ENCODE results near the gene LARGE1.

The LARGE1 gene

GRCh38 chr22:33362702-33363101 is 557.6 kb downstream of the LARGE1 start:
- DNase-seq (ENCODE audit: low spot score) = no peak

DNA sequence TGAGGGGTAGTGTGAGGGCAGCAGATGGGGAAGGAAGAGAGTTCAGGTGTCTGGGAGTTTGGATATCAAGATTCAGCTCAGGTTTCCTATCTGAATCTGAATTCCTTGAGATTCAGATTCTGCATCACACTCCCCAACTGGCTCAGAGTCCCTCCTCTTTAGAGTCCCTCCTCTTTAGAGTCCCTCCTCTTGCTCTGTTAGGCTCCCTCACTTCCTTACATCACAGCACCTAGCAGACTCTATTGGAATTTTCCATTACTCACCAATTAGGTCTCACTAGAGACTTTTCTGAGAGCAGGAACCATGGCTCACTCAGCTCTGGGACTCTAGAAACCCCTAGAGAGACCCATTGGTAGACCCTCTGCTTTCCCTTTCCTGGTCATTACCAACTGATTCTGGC is 558.7 kb downstream of the LARGE1 start:
- no peak for DNase-seq (ENCODE audit: low spot score)

GRCh38 chr22:33357981-33358399 is 562.3 kb downstream of the LARGE1 start:
- DNase-seq (ENCODE audit: low spot score) = no peak

GRCh38 chr22:33354928-33355327 is 565.3 kb downstream of the LARGE1 start:
- DNase-seq (ENCODE audit: low spot score) = no peak

DNA sequence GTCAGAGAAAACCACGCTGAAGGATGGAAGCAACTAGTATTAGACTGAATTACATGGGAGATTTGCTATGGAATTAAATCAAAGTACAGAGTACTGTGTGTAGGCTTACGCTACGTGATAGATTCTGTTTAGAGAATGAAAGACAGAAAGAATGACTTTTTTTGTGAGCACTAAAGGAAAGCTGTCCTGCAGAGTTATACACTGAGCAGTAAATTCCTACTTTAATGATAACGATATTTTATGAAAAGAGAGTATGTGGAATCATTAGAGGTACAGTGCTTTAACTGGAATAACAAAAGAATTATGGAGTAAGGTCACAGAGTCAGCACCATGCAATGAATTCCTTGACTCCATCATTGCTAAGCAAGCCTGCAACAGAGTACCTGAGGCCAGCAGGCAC is 566.8 kb downstream of the LARGE1 start:
- no peak for DNase-seq (ENCODE audit: low spot score)

DNA sequence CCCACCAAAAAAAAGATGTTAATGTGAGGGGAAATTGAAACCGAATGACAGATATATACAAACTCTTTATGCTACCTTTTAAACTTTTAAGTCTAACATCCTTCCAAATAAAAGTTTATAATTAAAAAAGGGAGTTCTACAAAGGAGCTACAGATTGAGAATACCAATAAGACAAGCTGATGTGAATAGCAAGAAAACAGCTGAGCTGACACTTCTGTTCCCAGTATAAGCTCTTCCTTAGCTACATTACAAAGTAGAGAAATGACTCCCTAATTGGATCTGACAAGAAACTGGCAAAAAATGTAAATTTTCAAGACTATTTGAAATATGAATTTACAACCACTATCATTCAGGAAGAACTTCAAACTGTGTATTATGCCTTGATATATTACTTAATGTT is 567.5 kb downstream of the LARGE1 start:
- no peak for DNase-seq (ENCODE audit: low spot score)

DNA sequence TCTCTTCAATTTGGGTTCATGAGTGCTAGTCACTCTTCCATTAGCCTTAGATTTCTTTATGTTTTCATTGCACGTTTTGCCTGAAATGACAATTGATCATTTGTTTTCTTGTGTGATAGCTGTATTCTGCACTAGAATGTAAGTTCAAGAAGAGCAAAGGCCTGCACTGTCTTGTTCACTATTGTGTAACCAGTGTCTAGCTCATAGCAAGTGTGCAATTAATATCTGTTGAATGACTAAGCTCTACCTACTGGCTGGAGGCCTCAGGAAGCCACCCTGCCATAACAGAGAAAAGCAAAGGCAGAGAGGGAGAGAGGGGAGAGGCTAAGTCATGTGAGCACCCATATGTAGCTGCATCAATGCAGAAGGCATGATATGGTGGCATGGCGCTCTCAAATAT is 569.3 kb downstream of the LARGE1 start:
- no peak for DNase-seq (ENCODE audit: low spot score)

DNA sequence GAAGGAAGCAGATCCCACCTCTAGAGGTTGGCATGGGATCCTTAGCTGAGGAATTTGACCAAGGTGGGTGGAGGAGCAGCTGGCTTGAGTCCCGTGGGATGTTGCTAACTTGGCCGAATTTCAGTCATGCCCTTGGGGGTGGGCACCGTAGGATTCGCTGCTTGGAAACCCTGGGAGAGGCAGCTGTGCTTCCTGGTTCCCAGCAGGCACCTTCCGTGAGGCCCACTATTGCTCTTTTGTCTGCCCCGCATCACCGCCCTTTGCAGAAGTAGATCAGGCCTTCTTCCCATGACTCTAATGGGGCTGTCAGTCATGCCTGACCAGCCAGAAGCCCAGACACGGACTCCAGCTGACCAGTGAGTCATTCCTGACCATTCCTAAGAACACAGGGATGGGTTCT is 569.8 kb downstream of the LARGE1 start:
- no peak for DNase-seq (ENCODE audit: low spot score)

DNA sequence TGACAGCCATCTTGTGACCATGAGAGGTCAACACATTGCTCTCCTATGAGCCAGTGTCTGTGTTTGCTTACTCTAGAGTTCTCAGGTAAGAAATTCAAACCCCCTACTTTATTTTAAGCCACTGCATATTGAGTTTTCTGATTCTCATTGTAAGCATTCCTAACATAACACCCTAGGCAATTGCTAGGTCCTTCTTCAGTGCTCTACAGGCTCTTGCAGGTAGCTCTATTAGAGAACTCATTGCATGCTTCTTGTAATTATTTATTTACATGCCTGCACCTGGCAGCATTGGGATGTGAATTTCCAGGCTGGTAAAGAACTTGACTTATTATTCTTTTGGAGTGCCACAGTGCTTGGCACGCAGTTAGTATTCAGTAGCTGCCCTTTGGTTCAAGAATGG is 573.3 kb downstream of the LARGE1 start:
- DNase-seq (ENCODE audit: low spot score) = no peak

DNA sequence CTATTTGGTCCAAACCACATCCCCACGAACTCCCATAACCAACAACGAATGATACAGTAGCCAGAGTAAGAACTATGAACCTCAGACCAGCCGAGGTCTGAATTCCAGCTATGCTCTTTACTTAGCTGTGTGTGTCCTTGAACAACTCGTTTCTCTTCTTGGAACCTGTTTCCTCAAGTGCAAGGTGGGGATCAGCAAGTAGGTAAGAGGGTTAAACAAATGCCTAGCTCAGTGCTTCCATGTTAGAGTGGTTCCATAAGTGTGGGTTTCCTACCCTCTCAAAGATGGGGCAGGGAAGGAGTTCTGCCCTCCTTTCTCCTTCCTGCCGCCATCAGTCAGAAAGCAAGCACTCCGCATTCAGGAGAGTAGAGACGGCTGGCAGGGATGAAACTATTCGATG is 578.7 kb downstream of the LARGE1 start:
- no peak for DNase-seq (ENCODE audit: low spot score)

DNA sequence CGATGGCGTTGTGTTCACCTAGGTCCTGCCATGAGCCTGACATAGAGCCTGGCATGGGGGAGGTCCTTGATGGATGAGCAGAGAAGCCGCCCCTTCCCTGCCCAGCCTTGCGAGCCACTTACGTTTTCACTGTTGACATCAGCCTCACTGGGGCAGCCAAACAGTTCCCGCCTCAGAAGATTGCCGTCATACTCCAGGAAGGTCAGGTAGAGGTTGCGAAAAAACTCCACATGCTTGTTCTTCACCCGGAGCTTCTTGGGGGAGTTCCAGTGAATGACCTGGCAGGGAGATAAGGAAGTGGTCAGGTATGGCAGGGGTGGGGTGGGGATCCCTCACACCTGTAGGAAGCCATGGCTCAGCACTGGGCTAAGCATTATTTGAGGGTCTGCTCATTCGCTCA is 582.8 kb downstream of the LARGE1 start:
- DNase-seq (ENCODE audit: low spot score) = no peak

- DNase-seq (ENCODE audit: low spot score) = no peak
These were observed 584.5 kb downstream of the LARGE1 start for GRCh38 chr22:33335611-33336279.

DNA sequence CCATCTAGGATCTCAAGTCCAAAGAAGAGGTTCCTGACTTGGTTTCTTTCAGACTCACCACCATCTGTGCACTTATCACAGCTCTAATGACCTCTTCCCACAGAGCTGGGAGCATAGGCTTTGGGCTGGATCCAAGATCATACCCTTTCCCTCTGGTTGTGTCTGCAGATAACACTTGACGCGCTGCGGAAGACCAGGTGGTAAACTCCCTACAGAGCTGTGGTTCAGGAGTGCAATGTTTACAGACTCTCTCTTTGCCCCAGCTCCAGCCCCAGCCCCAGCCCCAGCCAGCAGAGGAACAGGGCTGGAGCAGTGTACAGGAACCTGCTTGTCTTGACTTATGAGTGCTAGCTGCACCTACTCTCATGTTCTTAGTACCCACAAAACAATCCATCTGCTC is 587.7 kb downstream of the LARGE1 start:
- DNase-seq (ENCODE audit: low spot score) = no peak

GRCh38 chr22:33331017-33331416 is 589.3 kb downstream of the LARGE1 start:
- DNase-seq (ENCODE audit: low spot score) = no peak

GRCh38 chr22:33330534-33330933 is 589.7 kb downstream of the LARGE1 start:
- DNase-seq (ENCODE audit: low spot score) = no peak

GRCh38 chr22:33329398-33329797 is 590.9 kb downstream of the LARGE1 start:
- DNase-seq (ENCODE audit: low spot score) = no peak

- no peak for DNase-seq (ENCODE audit: low spot score)
These were observed 591.4 kb downstream of the LARGE1 start for GRCh38 chr22:33328789-33329296.

- no peak for DNase-seq (ENCODE audit: low spot score)
These were observed 592.9 kb downstream of the LARGE1 start for GRCh38 chr22:33327348-33327860.

DNA sequence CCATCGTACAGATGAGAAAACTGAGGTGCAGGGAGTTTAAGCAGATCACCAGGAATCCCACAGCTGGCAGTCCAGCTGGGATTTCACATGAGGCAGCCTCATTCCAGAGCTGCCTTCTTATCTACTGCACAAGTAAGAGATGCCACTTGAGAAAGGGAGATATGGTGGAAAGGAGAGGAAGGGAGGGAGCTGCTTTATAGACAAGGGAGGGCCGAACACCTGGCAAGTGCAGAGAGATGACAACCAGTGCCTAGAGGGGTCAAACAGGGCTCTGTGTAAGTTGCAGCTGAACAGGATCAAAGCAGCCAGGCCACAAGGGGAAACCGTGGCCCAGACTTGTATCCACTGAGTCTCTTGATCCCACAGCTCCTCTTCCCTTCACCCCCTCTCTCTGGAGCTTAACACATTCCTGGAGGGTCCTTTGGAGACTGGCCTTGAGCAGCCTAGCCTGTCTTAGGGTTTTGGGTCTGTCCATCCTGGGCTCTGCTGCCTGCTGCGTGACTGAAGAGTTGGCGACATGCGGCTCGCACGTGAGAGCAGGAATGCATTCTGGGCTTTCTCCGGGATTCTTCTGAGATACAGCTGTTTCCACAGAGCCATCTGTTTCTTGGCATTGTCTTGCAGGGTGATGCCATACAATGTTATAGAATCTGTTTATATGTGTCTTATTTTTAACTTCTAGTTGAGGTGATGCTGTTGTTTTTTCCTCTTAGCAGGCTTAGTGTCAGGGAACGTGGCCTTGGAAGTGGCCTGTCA is 593.6 kb downstream of the LARGE1 start:
- no peak for DNase-seq (ENCODE audit: low spot score)

GRCh38 chr22:33325232-33326004 is 594.9 kb downstream of the LARGE1 start:
- no peak for DNase-seq (ENCODE audit: low spot score)

DNA sequence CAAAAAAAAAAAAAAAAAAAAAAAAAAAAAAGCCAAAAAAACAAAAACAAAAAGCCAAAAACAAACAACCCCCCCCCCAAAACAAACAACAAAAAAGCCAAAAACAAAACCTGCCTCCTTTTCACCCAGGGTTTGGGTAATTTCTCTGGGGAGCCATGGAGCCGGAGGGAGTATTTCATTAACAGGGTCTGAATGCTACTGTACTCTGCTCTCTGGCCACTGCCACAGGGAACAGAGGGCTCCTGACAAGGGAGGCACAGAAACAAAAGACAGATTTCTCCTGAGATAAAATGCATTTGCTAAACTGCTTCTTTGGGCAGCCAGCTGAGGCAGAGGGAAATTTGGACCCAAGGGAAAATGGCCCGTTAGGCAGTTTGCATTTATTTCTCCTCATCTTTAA is 596.0 kb downstream of the LARGE1 start:
- DNase-seq (ENCODE audit: low spot score) = no peak

- DNase-seq (ENCODE audit: low spot score) = no peak
These were observed 598.8 kb downstream of the LARGE1 start for GRCh38 chr22:33321466-33321865.

GRCh38 chr22:33315954-33316353 is 604.3 kb downstream of the LARGE1 start:
- DNase-seq (ENCODE audit: low spot score) = no peak

Measured in left forelimb (tissue), 1 donor.